ENCODE data around the gene FLT4. TPM values are rescaled to one million over a fixed set of nuclear protein-coding genes. Genes with fewer than 3 reads are reported as not detected.
A peak's percentile ranks its signal among the peaks of the same experiment; 100 is the strongest.

FLT4 gene
- total RNA-seq, 1 experiment from 2014 or later, result 6.3 TPM

GRCh38 chr5:180643191-180643851 is 6.1 kb downstream of the FLT4 start:
- H3K27me3 Mint-ChIP-seq (ENCODE audit: low read depth), result peaks cover 32% of the 10 kb centered on the region
- Histone ChIP-seq H3K14ac (ENCODE audit: insufficient read depth, low read length) (no peak overlapping the region; the same call in 1 of the 2 replicates), H4K20me1 (ENCODE audit: control insufficient read depth, insufficient read depth, insufficient read length) (no peaks in the 10 kb centered on the region), H3K23ac (ENCODE audit: insufficient read length, low read depth, low read length) (no peak overlapping the region), H3K27me3 (ENCODE audit: insufficient read depth, low read length) (peaks cover 7% of the 10 kb centered on the region; the same call in 1 of the 2 replicates), H2BK5ac (ENCODE audit: insufficient read length, low read length) (no peak overlapping the region), H3K27ac (ENCODE audit: insufficient read length, low read depth, low read length) (no peak overlapping the region), H3K79me2 (ENCODE audit: insufficient read depth, low read length) (no peaks in the 10 kb centered on the region), H3K56ac (ENCODE audit: insufficient read length, low read depth, low read length) (no peak overlapping the region), H2BK12ac (ENCODE audit: insufficient read length, low read depth, low read length) (no peak overlapping the region), H2BK15ac (ENCODE audit: low read depth, low read length) (no peak overlapping the region), H3K18ac (ENCODE audit: insufficient read length, low read depth, low read length) (no peak overlapping the region), H2AFZ (ENCODE audit: low read length) (no peak overlapping the region), H3K79me1 (ENCODE audit: insufficient read depth, low read depth, low read length, poor library complexity, severe bottlenecking) (no peaks in the 10 kb centered on the region), H2AK5ac (ENCODE audit: insufficient read length, low read length) (no peak overlapping the region), H3K4ac (ENCODE audit: low read depth, low read length) (no peak overlapping the region), H4K91ac (ENCODE audit: insufficient read length, low read depth, low read length) (no peak overlapping the region), H4K8ac (replicated peaks; ENCODE audit: insufficient read length, low read depth, low read length) (no peak overlapping the region), H3K23me2 (ENCODE audit: insufficient read length, low read depth, low read length, poor library complexity, severe bottlenecking) (no peaks in the 10 kb centered on the region), H2BK120ac (ENCODE audit: low read depth, low read length, poor library complexity, severe bottlenecking) (no peak overlapping the region), H3K4me1 (ENCODE audit: insufficient read depth, low read length) (no peaks in the 10 kb centered on the region), H4K5ac (ENCODE audit: insufficient read length, low read depth, low read length) (no peak overlapping the region), H3K4me2 (ENCODE audit: insufficient read depth, insufficient read length, low read length) (no peak overlapping the region), H3K9ac (ENCODE audit: extremely low read depth, insufficient read length, low read length) (no peak overlapping the region), H3K9me3 (ENCODE audit: control insufficient read depth, low read depth, low read length) (no peaks in the 10 kb centered on the region), H3T11ph (ENCODE audit: low read length) (no peak overlapping the region), H2BK20ac (ENCODE audit: low read depth, low read length, poor library complexity, severe bottlenecking) (no peak overlapping the region)
- peaks cover 2 to 12% of the 10 kb centered on the region in 2 experiments for H3K4me1 Mint-ChIP-seq
- H3K27ac Mint-ChIP-seq, result no peak overlapping the region
- no peaks in the 10 kb centered on the region; a peak in 1 of 5 replicates for H3K9me3 Mint-ChIP-seq
- DNase-seq, result peak; percentile 21
- no peak overlapping the region for H3K4me3 Mint-ChIP-seq
- WGBS (ENCODE audit: extremely low coverage, insufficient read length, low lambda C conversion rate), result no CpG with 5 or more reads among the region's 17 CpGs
- peaks cover 0 to 2% (median 0%) of the 10 kb centered on the region in 3 experiments; a peak in 3 of 7 replicates for H3K36me3 Mint-ChIP-seq (ENCODE audit: insufficient read depth in 1 of 3, low read depth in 3 of 3)
- TF ChIP-seq, protein P1, sequence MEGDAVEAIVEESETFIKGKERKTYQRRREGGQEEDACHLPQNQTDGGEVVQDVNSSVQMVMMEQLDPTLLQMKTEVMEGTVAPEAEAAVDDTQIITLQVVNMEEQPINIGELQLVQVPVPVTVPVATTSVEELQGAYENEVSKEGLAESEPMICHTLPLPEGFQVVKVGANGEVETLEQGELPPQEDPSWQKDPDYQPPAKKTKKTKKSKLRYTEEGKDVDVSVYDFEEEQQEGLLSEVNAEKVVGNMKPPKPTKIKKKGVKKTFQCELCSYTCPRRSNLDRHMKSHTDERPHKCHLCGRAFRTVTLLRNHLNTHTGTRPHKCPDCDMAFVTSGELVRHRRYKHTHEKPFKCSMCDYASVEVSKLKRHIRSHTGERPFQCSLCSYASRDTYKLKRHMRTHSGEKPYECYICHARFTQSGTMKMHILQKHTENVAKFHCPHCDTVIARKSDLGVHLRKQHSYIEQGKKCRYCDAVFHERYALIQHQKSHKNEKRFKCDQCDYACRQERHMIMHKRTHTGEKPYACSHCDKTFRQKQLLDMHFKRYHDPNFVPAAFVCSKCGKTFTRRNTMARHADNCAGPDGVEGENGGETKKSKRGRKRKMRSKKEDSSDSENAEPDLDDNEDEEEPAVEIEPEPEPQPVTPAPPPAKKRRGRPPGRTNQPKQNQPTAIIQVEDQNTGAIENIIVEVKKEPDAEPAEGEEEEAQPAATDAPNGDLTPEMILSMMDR (conservative IDR thresholded peaks at IDR 0.05), result no peak

Data from H9 (cell line).